ENCODE data around the gene UTP14C. TPM values are rescaled to one million over a fixed set of nuclear protein-coding genes. Genes with fewer than 3 reads are reported as not detected.
A peak's percentile ranks its signal among the peaks of the same experiment; 100 is the strongest.

The UTP14C gene
- total RNA-seq, 6 donors from 2014 or later: 8.9 to 26.7 (median 17.4) TPM

DNA sequence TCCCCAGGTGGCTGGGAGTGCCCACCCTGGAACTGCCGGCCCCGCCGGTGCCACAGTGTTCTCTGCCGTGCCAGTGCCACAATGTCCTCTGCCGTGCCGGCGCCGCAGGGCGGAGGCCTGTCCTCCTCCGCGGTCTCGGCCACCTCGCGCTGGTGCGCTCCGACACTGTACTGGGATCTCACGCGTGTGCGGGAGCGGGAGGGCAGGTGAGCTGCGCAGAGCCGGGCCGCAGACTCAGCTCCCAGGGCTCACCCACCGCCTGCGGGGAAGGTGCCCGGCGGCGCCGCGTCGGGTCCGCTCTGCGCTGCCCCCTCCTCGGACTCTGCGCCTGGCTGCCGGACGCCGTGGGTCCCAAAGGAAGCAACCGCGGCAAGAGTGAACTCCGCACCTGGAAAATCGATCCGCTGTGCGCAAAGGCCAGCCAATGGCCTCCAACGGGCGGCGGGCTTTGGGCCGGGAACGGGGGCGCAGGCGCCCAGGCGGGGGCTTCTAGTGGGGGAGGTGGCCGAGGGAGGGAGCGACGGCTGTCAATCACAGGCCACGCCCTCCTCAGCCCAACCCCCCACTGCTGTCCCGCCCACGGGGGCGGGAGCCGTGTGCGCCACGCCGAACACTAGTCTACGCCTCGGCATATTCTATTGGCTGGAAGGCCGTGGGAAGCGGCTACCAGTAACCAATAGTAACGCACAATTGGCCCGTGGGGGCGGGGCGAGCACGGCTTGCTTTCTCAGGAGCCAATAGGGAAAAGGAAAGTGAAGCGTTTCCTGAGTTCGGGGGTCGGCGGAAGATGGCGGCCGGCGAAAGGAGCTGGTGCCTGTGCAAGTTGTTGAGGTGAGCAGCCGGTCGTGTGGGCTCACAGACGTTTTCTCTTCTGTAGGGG is 12.6 kb upstream of the UTP14C start, which contains the start of gene ALG11:
TSS of gene ALG11 (plus strand) at position 767 of the 880 bp plus-strand sequence. CDS start at position 788, 21 bp downstream.
- Histone ChIP-seq H3K27ac (peak within 1 kb of the TSS; percentile 48 to 84 (median 70)), H3K9me3 (no peaks in the 10 kb centered on the region), H3K4me3 (peak within 1 kb of the TSS; percentile 71 to 97 (median 78)), H3K4me1 (peaks cover 16 to 25% (median 22%) of the 10 kb centered on the region in 4 donors), H3K36me3 (peaks cover 0 to 4% (median 0%) of the 10 kb centered on the region in 4 donors), H3K27me3 (no peaks in the 10 kb centered on the region)
- ATAC-seq (ENCODE audit: low FRiP score in 2 of 2) (peak; percentile 100), DNase-seq (peak; percentile 98 to 99)
- TF ChIP-seq EP300 (IDR thresholded peaks at IDR 0.05): no peak
- peak; percentile 46 to 59 for TF ChIP-seq POLR2AphosphoS5 (IDR thresholded peaks at IDR 0.05)
- peak in 1 of 4 donors; percentile 68 for TF ChIP-seq POLR2A (IDR thresholded peaks at IDR 0.05)
- WGBS, 2 donors: 0 to 2% methylated on average over 9 to 60 of the region's 82 CpGs

DNA sequence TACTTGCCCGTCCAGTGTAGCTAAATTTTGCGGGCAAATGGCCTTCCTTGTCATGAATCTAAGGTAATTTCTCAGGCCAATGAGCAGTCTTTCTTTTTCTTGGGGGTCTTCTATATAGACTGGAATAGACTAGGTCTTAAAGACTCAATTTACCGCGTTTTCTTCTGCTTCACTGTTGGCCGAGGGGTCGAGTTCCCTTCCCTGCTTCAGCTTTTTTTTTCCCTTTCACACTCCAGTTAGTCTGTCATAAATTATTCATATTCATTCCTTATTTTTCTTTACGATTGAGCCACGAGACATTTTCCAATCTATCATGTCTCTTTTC is 12.0 kb upstream of the UTP14C start:
- no peak for TF ChIP-seq POLR2AphosphoS5 (IDR thresholded peaks at IDR 0.05)
- TF ChIP-seq POLR2A (IDR thresholded peaks at IDR 0.05): no peak
- no peak for TF ChIP-seq EP300 (IDR thresholded peaks at IDR 0.05)
- TF ChIP-seq, protein P1, sequence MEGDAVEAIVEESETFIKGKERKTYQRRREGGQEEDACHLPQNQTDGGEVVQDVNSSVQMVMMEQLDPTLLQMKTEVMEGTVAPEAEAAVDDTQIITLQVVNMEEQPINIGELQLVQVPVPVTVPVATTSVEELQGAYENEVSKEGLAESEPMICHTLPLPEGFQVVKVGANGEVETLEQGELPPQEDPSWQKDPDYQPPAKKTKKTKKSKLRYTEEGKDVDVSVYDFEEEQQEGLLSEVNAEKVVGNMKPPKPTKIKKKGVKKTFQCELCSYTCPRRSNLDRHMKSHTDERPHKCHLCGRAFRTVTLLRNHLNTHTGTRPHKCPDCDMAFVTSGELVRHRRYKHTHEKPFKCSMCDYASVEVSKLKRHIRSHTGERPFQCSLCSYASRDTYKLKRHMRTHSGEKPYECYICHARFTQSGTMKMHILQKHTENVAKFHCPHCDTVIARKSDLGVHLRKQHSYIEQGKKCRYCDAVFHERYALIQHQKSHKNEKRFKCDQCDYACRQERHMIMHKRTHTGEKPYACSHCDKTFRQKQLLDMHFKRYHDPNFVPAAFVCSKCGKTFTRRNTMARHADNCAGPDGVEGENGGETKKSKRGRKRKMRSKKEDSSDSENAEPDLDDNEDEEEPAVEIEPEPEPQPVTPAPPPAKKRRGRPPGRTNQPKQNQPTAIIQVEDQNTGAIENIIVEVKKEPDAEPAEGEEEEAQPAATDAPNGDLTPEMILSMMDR (IDR thresholded peaks at IDR 0.05): no peak
- Histone ChIP-seq H3K27ac (peak overlapping the region; percentile 28 to 81 (median 59)), H3K9me3 (no peaks in the 10 kb centered on the region), H3K27me3 (no peaks in the 10 kb centered on the region), H3K4me3 (peak overlapping the region; percentile 45 to 85 (median 72)), H3K4me1 (peaks cover 16 to 25% (median 22%) of the 10 kb centered on the region in 4 donors), H3K36me3 (peaks cover 0 to 4% (median 1%) of the 10 kb centered on the region in 4 donors)
- WGBS, 2 donors: 0% methylated on average over 8 of the region's 8 CpGs
- ATAC-seq (ENCODE audit: low FRiP score in 2 of 2) (no peak), DNase-seq (no peak)

DNA sequence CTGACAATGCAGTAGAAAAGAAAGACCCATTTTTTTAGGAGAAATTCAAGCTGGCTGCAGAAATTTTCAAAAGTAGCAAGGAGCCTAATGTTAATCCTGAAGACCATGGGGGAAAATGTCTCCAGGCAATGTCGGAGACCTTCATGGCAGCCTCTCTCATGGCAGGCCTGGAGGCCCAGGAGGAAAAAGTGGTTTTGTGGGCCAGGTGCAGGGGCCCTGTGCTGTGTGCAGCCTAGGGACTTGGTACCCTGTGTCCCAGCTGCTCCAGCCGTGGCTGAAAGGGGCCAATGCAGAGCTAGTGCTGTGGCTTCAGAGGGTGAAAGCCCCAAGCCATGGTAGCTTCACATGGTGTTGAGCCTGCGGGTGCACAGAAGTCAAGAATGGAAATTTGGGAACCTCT is 8.2 kb upstream of the UTP14C start:
- Histone ChIP-seq H3K4me1 (peaks cover 10 to 14% (median 12%) of the 10 kb centered on the region in 4 donors), H3K36me3 (peaks cover 0 to 29% (median 9%) of the 10 kb centered on the region in 4 donors), H3K27ac (no peak overlapping the region), H3K4me3 (no peak overlapping the region), H3K9me3 (no peaks in the 10 kb centered on the region), H3K27me3 (no peaks in the 10 kb centered on the region)
- 98 to 100% methylated on average over 2 to 3 of the region's 3 CpGs for WGBS, 2 donors
- no peak for TF ChIP-seq POLR2AphosphoS5 (IDR thresholded peaks at IDR 0.05)
- TF ChIP-seq EP300 (IDR thresholded peaks at IDR 0.05): no peak
- TF ChIP-seq, protein P1 (IDR thresholded peaks at IDR 0.05): no peak
- TF ChIP-seq POLR2A (IDR thresholded peaks at IDR 0.05): no peak
- no peak for ATAC-seq (ENCODE audit: low FRiP score in 2 of 2)
- DNase-seq: no peak

DNA sequence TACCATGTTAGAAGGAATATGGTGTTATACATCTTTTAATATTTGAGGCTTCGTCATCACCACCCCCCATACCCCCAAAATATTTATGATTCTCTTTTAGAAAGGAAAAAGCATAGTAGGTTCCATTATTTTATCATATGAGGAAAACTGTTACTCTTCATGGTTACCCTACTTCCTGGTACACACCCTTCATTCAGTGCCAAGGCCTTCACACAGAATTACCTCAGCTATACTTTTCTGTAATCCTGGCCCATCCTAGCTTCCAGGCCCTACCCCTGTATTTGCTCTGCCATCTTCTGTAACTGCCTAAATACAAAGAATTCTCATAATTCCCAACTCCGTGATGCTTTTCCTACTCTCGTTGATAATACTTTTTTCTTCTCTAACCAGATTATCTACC is 4.3 kb upstream of the UTP14C start:
- DNase-seq (no peak), ATAC-seq (ENCODE audit: low FRiP score in 2 of 2) (no peak)
- Histone ChIP-seq H3K27me3 (no peaks in the 10 kb centered on the region), H3K9me3 (no peaks in the 10 kb centered on the region), H3K4me1 (peaks cover 0 to under 1% (median 0%) of the 10 kb centered on the region in 4 donors), H3K4me3 (no peak overlapping the region), H3K36me3 (peaks cover 0 to 61% (median 18%) of the 10 kb centered on the region in 4 donors), H3K27ac (no peak overlapping the region)
- 95 to 96% methylated on average over 3 of the region's 3 CpGs for WGBS, 2 donors
- TF ChIP-seq, protein P1 (IDR thresholded peaks at IDR 0.05): no peak
- no peak for TF ChIP-seq EP300 (IDR thresholded peaks at IDR 0.05)
- TF ChIP-seq POLR2A (IDR thresholded peaks at IDR 0.05): no peak
- TF ChIP-seq POLR2AphosphoS5 (IDR thresholded peaks at IDR 0.05): no peak

DNA sequence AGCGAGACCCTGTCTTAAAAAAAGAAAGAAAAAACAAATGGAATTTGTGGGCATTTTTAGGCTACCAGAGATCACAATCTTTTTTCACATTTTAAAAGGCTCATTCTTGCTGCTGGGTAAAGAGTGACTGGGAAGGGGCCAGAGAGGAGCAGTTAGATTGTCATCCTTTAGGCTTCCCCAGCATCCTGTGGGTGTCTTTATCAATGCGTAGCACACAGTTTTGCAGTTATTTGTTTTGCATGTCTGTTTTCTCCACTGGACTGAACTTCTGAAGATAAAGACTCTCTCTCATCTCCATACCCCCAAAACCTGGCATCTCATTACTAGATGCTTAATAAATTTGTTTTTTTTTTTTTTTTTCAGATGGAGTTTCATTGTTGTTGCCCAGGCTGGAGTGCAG is 2.1 kb upstream of the UTP14C start:
- Histone ChIP-seq H3K27ac (no peak overlapping the region), H3K4me1 (peaks cover 0 to 15% (median 2%) of the 10 kb centered on the region in 4 donors), H3K9me3 (no peaks in the 10 kb centered on the region), H3K36me3 (peaks cover 0 to 80% (median 16%) of the 10 kb centered on the region in 4 donors), H3K4me3 (no peak overlapping the region), H3K27me3 (no peaks in the 10 kb centered on the region)
- TF ChIP-seq POLR2AphosphoS5 (IDR thresholded peaks at IDR 0.05): no peak
- TF ChIP-seq POLR2A (IDR thresholded peaks at IDR 0.05): no peak
- TF ChIP-seq EP300 (IDR thresholded peaks at IDR 0.05): no peak
- TF ChIP-seq, protein P1 (IDR thresholded peaks at IDR 0.05): no peak
- DNase-seq: no peak
- no peak for ATAC-seq (ENCODE audit: low FRiP score in 2 of 2)
- 94 to 100% methylated on average over 2 of the region's 2 CpGs for WGBS, 2 donors
